Naive thymus-derived CD4-positive, alpha-beta T cell (primary cell): Measurements from ENCODE around the gene PROC. TPM values are rescaled to one million over a fixed set of nuclear protein-coding genes. Genes with fewer than 3 reads are reported as not detected.
A peak's percentile ranks its signal among the peaks of the same experiment; 100 is the strongest.

ENCODE experiments used
- ATAC-seq: fragments of 150-1000 bp; cut with Tn5 transposase; 2 replicates; pipeline ENCODE4 v1.10.0; 2021; ENCODE audit warnings: mild to moderate bottlenecking, moderate library complexity
- CTCF ChIA-PET: fragments of 350-600 bp; sonication (Branson Sonifier 250); formaldehyde crosslinking; loops from one replicate; lab custom pipeline; 2021; ENCODE audit warnings: antibody characterized with exemption; lab: Charles Lee
- POLR2A ChIA-PET: fragments of 350-600 bp; sonication (Branson Sonifier 250); formaldehyde crosslinking; loops from one replicate; lab custom pipeline; 2021; ENCODE audit warnings: antibody characterized with exemption, inconsistent platforms; lab: Charles Lee
- DNase-seq, 9 donors: peaks; one replicate each; pipeline versions ENCODE4 v3.0.0 to v3.0.0-alpha.2; 2020 to 2022; ENCODE audit warnings: mixed read lengths in 1 of 9
- H3K27ac ChIP-seq: one replicate; pipeline ENCODE4 v1.7.0; 2013; ENCODE audit warnings: mild to moderate bottlenecking, low read depth, low read length, moderate library complexity
- H3K27me3 ChIP-seq, 2 donors: one replicate each; pipeline ENCODE4 v1.7.0; 2013; ENCODE audit warnings: low read length in 2 of 2, mild to moderate bottlenecking in 2 of 2, moderate library complexity in 2 of 2; ENCODE audit not compliant: control insufficient read depth in 2 of 2, insufficient read depth in 2 of 2
- H3K36me3 ChIP-seq, 3 experiments: 1 replicate in 2 of 3; 2 replicates in 1 of 3; pipeline ENCODE4 v1.7.0; 2013; ENCODE audit warnings: low read length in 3 of 3, mild to moderate bottlenecking in 3 of 3, moderate library complexity in 1 of 3; ENCODE audit not compliant: insufficient read depth in 3 of 3, control insufficient read depth in 2 of 3
- H3K4me1 ChIP-seq, 2 donors: one replicate each; pipeline ENCODE4 v1.7.0; 2013; ENCODE audit warnings: low read length in 2 of 2, mild to moderate bottlenecking in 2 of 2, moderate library complexity in 1 of 2; ENCODE audit not compliant: control insufficient read depth in 2 of 2, insufficient read depth in 2 of 2
- H3K4me3 ChIP-seq: 2 replicates; pipeline ENCODE4 v1.7.0; 2013; ENCODE audit warnings: mild to moderate bottlenecking, low read length
- H3K9me3 ChIP-seq, 3 experiments: 1 replicate in 2 of 3; 2 replicates in 1 of 3; pipeline ENCODE4 v1.7.0; 2013; ENCODE audit warnings: low read length in 3 of 3; ENCODE audit not compliant: control insufficient read depth in 2 of 3
- H3K27ac Mint-ChIP-seq, 9 donors: one replicate each; pipeline ENCODE4 v1.8.0; 2020 to 2022; ENCODE audit warnings: mixed read lengths in 9 of 9, mild to moderate bottlenecking in 8 of 9, moderate library complexity in 5 of 9, inconsistent platforms in 2 of 9
- H3K27me3 Mint-ChIP-seq, 5 donors: one replicate each; pipeline ENCODE4 v1.8.0; 2021 to 2022; ENCODE audit warnings: mixed read lengths in 5 of 5, mild to moderate bottlenecking in 1 of 5
- H3K36me3 Mint-ChIP-seq, 5 donors: one replicate each; pipeline ENCODE4 v1.8.0; 2020 to 2022; ENCODE audit warnings: mixed read lengths in 5 of 5, mild to moderate bottlenecking in 3 of 5, inconsistent platforms in 1 of 5
- H3K4me1 Mint-ChIP-seq, 7 donors: one replicate each; pipeline ENCODE4 v1.8.0; 2020 to 2022; ENCODE audit warnings: mixed read lengths in 7 of 7, mild to moderate bottlenecking in 3 of 7, inconsistent platforms in 1 of 7
- H3K4me3 Mint-ChIP-seq, 10 donors: one replicate each; pipeline ENCODE4 v1.8.0; 2020 to 2022; ENCODE audit warnings: mild to moderate bottlenecking in 10 of 10, mixed read lengths in 10 of 10, moderate library complexity in 6 of 10, inconsistent platforms in 2 of 10
- H3K9me3 Mint-ChIP-seq, 11 donors: one replicate each; pipeline ENCODE4 v1.8.0; 2020 to 2022; ENCODE audit warnings: mixed read lengths in 11 of 11, mild to moderate bottlenecking in 4 of 11, inconsistent platforms in 1 of 11, moderate library complexity in 1 of 11
- intact Hi-C, 2 donors: fragments of 100-400 bp; cut with micrococcal nuclease; formaldehyde crosslinking; loops; one replicate each; pipeline ENCODE4 v1.15.1; 2023
- polyA plus RNA-seq, 2 donors: library from polyadenylated mRNA; unstranded; fragments of 300-500 nt; fragmentation: Illumina TruSeq; gene quantifications; one replicate each; pipeline ENCODE4 v1.2.3, GENCODE V29; 2021
- total RNA-seq, 6 experiments: library from RNA in 5 of 6; stranded (reverse) in 5 of 6; gene quantifications; 1 replicate in 5 of 6; 2 replicates in 1 of 6; pipeline ENCODE4 v1.2.3 and lab custom pipeline; 2021 to 2026

The PROC gene
- total and polyA plus RNA-seq, 7 experiments from 2014 or later = 0.64 TPM; not detected in 6

GRCh38 chr2:127437056-127437455, 18.8 kb downstream of the PROC start:
- no peaks in the 10 kb centered on the region for H3K27me3 ChIP-seq
- Mint-ChIP-seq H3K27ac (no peak overlapping the region), H3K27me3 (no peaks in the 10 kb centered on the region), H3K36me3 (peaks cover 0 to 4% (median 0%) of the 10 kb centered on the region in 5 donors), H3K4me1 (no peaks in the 10 kb centered on the region), H3K9me3 (peaks cover 0 to 22% (median 7%) of the 10 kb centered on the region in 11 donors), H3K4me3 (no peak overlapping the region)
- no peak overlapping the region for H3K4me3 ChIP-seq
- peaks cover 0 to 13% (median 0%) of the 10 kb centered on the region in 3 experiments for H3K9me3 ChIP-seq
- intact Hi-C loops = no loop called here
- ATAC-seq = no peak
- no peaks in the 10 kb centered on the region for H3K4me1 ChIP-seq
- ChIA-PET CTCF (no interaction called here), POLR2A (no interaction called here)
- H3K36me3 ChIP-seq = no peaks in the 10 kb centered on the region
- H3K27ac ChIP-seq = no peak overlapping the region
- no peak for DNase-seq

- Histone ChIP-seq H3K36me3 (no peaks in the 10 kb centered on the region), H3K9me3 (peaks cover 0 to 13% (median 0%) of the 10 kb centered on the region in 3 experiments), H3K4me1 (no peaks in the 10 kb centered on the region), H3K27me3 (no peaks in the 10 kb centered on the region), H3K27ac (no peak overlapping the region), H3K4me3 (no peak overlapping the region)
- POLR2A ChIA-PET = no interaction called here
- Mint-ChIP-seq H3K9me3 (peaks cover 0 to 31% (median 7%) of the 10 kb centered on the region in 11 donors), H3K4me3 (no peak overlapping the region), H3K4me1 (no peaks in the 10 kb centered on the region), H3K27me3 (no peaks in the 10 kb centered on the region), H3K27ac (peak overlapping the region in 1 of 9 donors; percentile 21), H3K36me3 (peaks cover 0 to 4% (median 0%) of the 10 kb centered on the region in 5 donors)
- CTCF ChIA-PET = no interaction called here
- DNase-seq (no peak), ATAC-seq (no peak)
- intact Hi-C loops = no loop called here
Observed at GRCh38 chr2:127437781-127438726, 19.8 kb downstream of the PROC start.

GRCh38 chr2:127439343-127439742, 21.1 kb downstream of the PROC start:
- no peaks in the 10 kb centered on the region for H3K36me3 ChIP-seq
- no peaks in the 10 kb centered on the region for H3K27me3 ChIP-seq
- POLR2A ChIA-PET = no interaction called here
- Mint-ChIP-seq H3K36me3 (peaks cover 0 to 4% (median 0%) of the 10 kb centered on the region in 5 donors), H3K27me3 (no peaks in the 10 kb centered on the region), H3K4me1 (no peaks in the 10 kb centered on the region), H3K4me3 (no peak overlapping the region), H3K9me3 (peaks cover 1 to 42% (median 7%) of the 10 kb centered on the region in 11 donors), H3K27ac (no peak overlapping the region)
- no peak for ATAC-seq
- CTCF ChIA-PET = no interaction called here
- H3K27ac ChIP-seq = no peak overlapping the region
- H3K4me1 ChIP-seq = no peaks in the 10 kb centered on the region
- H3K4me3 ChIP-seq = no peak overlapping the region
- intact Hi-C loops = no loop called here
- no peak for DNase-seq
- H3K9me3 ChIP-seq = peaks cover 0 to 13% (median 0%) of the 10 kb centered on the region in 3 experiments

DNA sequence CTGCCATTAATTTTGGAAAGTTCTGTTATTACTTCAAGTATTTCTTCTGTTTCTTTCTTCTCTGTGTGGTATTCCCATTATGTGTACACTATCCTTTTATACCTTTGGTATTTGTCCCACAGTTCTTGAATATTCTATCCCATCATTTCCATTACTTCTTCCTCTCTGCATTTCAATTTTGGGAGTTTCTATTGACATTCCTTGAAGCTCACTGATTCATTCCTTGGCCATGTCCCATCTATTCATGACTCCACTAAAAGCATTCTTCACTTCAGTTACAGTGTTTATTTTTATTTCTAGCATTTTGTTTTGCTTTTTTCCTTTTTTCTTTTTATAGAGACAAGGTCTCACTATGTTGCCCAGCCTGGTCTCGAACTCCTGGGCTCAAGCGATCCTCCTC, 30.3 kb downstream of the PROC start:
- Histone ChIP-seq H3K9me3 (no peaks in the 10 kb centered on the region), H3K4me3 (no peak overlapping the region), H3K27ac (no peak overlapping the region), H3K4me1 (no peaks in the 10 kb centered on the region), H3K27me3 (no peaks in the 10 kb centered on the region), H3K36me3 (no peaks in the 10 kb centered on the region)
- Mint-ChIP-seq H3K27ac (no peak overlapping the region), H3K4me1 (no peaks in the 10 kb centered on the region), H3K27me3 (peaks cover 0 to 5% (median 0%) of the 10 kb centered on the region in 5 donors), H3K4me3 (no peak overlapping the region), H3K9me3 (peaks cover 3 to 51% (median 14%) of the 10 kb centered on the region in 11 donors), H3K36me3 (peaks cover 10 to 27% (median 18%) of the 10 kb centered on the region in 5 donors)
- DNase-seq (no peak), ATAC-seq (no peak)
- intact Hi-C loops = no loop called here
- ChIA-PET CTCF (no interaction called here), POLR2A (interaction anchor here (0.6 kb wide), 1 partner anchor 73 kb away, joined by 3 read pairs; no protein-coding TSS in a partner anchor)

- no peaks in the 10 kb centered on the region for H3K4me1 Mint-ChIP-seq
- H3K27ac Mint-ChIP-seq = peak overlapping the region in 1 of 9 donors; percentile 48
- H3K9me3 ChIP-seq = no peaks in the 10 kb centered on the region
- no peak for ATAC-seq
- POLR2A ChIA-PET = no interaction called here
- H3K36me3 ChIP-seq = no peaks in the 10 kb centered on the region
- no peak overlapping the region for H3K4me3 ChIP-seq
- intact Hi-C loops = no loop called here
- H3K36me3 Mint-ChIP-seq = peaks cover 10 to 30% (median 21%) of the 10 kb centered on the region in 5 donors
- H3K27me3 ChIP-seq = no peaks in the 10 kb centered on the region
- peaks cover 3 to 43% (median 13%) of the 10 kb centered on the region in 11 donors for H3K9me3 Mint-ChIP-seq
- no peak for DNase-seq
- H3K4me1 ChIP-seq = no peaks in the 10 kb centered on the region
- H3K27ac ChIP-seq = no peak overlapping the region
- CTCF ChIA-PET = no interaction called here
- peaks cover 0 to 5% (median 0%) of the 10 kb centered on the region in 5 donors for H3K27me3 Mint-ChIP-seq
- H3K4me3 Mint-ChIP-seq = no peak overlapping the region
Observed at GRCh38 chr2:127449414-127449813, 31.2 kb downstream of the PROC start.

GRCh38 chr2:127449898-127450297, 31.7 kb downstream of the PROC start:
- DNase-seq (no peak), ATAC-seq (no peak)
- Mint-ChIP-seq H3K36me3 (peaks cover 10 to 31% (median 21%) of the 10 kb centered on the region in 5 donors), H3K9me3 (peaks cover 3 to 38% (median 11%) of the 10 kb centered on the region in 11 donors), H3K27ac (no peak overlapping the region), H3K4me1 (no peaks in the 10 kb centered on the region), H3K27me3 (peaks cover 0 to 5% (median 0%) of the 10 kb centered on the region in 5 donors), H3K4me3 (no peak overlapping the region)
- Histone ChIP-seq H3K36me3 (no peaks in the 10 kb centered on the region), H3K4me3 (no peak overlapping the region), H3K27me3 (no peaks in the 10 kb centered on the region), H3K4me1 (no peaks in the 10 kb centered on the region), H3K9me3 (no peaks in the 10 kb centered on the region), H3K27ac (no peak overlapping the region)
- intact Hi-C loops = no loop called here
- ChIA-PET POLR2A (no interaction called here), CTCF (no interaction called here)
